Thyroid gland (tissue), 4 donors: Measurements from ENCODE around the gene NUBPL. TPM values are rescaled to one million over a fixed set of nuclear protein-coding genes. Genes with fewer than 3 reads are reported as not detected.

Experiments
- DNase-seq, 2 donors: peaks; one replicate each; pipeline ENCODE4 v3.0.0-alpha.2; 2019
- H3K27ac ChIP-seq, 3 donors: fragments of 200-600 bp; sonication (generic); 1 replicate in 2 of 3; 2 replicates in 1 of 3; pipeline ENCODE4 v1.5.1; 2016 to 2019; ENCODE audit warnings: mild to moderate bottlenecking in 1 of 3, moderate library complexity in 1 of 3
- H3K27me3 ChIP-seq: fragments of 200-600 bp; sonication (generic); one replicate; pipeline ENCODE4 v1.5.1; 2019
- H3K36me3 ChIP-seq, 2 donors: fragments of 200-600 bp; sonication (generic); one replicate each; pipeline ENCODE4 v1.5.1; 2016 to 2019
- H3K4me1 ChIP-seq, 2 donors: fragments of 200-600 bp; sonication (generic); one replicate each; pipeline ENCODE4 v1.5.1; 2017 to 2019
- H3K4me3 ChIP-seq, 3 donors: fragments of 200-600 bp; sonication (generic); replicated peaks in 1 of 3; 1 replicate in 2 of 3; 2 replicates in 1 of 3; pipeline ENCODE4 v1.5.1; 2016; ENCODE audit warnings: mild to moderate bottlenecking in 1 of 3
- H3K9me3 ChIP-seq: fragments of 200-600 bp; sonication (generic); one replicate; pipeline ENCODE4 v1.5.1; 2017
- POLR2A ChIP-seq, 2 donors: fragments of 450-650 bp; IDR thresholded peaks; one replicate each; pipeline ENCODE4 v1.6.1; 2017; ENCODE audit warnings: antibody characterized with exemption in 2 of 2, mild to moderate bottlenecking in 2 of 2, moderate library complexity in 1 of 2
- WGBS, 2 donors: methylation state at CpG; one replicate each; pipeline ENCODE4 v1.1.5; 2017; 5-methylcytosine and 5-hydroxymethylcytosine counted together
- intact Hi-C: fragments of 100-400 bp; cut with DNase I; formaldehyde crosslinking; loops from one replicate; pipeline ENCODE4 v1.15.1; 2023
- total RNA-seq, 4 donors: library from RNA; depleted of rRNA; stranded (reverse); fragments of >200 nt; gene quantifications; one replicate each; pipeline ENCODE4 v1.2.3, GENCODE V29; 2016
- TF ChIP-seq, protein P1 (sequence below), 6 experiments: fragments of 200-600 bp in 3 of 6; fragments of 450-650 bp in 3 of 6; sonication (generic) in 3 of 6; IDR thresholded peaks; one replicate each; pipeline ENCODE4 v1.5.1; 2016 to 2019; ENCODE audit warnings: antibody characterized with exemption in 6 of 6, mild to moderate bottlenecking in 2 of 6, inconsistent platforms in 1 of 6, moderate library complexity in 1 of 6

The NUBPL gene
- total RNA-seq, 4 donors from 2014 or later: 12.0 to 27.1 (median 14.2) TPM

DNA sequence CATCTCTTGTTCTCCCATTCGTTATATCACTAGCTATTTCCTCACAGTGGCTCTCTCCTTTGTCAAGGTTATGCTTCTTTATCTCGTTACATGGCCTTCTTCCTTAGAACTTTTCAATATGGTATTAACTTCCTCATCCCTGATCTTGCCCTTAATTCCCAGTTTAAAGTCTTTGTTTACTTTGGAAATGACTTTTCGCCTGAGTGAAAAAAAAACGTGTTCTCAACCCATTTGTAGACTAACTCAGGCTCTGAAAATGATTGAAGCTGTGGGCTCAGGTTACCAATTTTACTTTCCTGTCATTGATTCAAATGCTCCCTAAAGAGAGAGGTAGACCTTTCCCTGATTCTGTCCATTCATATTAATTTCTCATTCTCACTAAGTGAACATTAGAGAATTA lies 135.2 kb downstream of the NUBPL start:
- intact Hi-C loops: no loop called here
- no peaks in the 10 kb centered on the region for H3K4me1 ChIP-seq
- DNase-seq: no peak
- 55 to 62% methylated on average over 4 of the region's 4 CpGs for WGBS, 2 donors
- no peak for TF ChIP-seq POLR2A (IDR thresholded peaks at IDR 0.05)
- TF ChIP-seq, protein P1, sequence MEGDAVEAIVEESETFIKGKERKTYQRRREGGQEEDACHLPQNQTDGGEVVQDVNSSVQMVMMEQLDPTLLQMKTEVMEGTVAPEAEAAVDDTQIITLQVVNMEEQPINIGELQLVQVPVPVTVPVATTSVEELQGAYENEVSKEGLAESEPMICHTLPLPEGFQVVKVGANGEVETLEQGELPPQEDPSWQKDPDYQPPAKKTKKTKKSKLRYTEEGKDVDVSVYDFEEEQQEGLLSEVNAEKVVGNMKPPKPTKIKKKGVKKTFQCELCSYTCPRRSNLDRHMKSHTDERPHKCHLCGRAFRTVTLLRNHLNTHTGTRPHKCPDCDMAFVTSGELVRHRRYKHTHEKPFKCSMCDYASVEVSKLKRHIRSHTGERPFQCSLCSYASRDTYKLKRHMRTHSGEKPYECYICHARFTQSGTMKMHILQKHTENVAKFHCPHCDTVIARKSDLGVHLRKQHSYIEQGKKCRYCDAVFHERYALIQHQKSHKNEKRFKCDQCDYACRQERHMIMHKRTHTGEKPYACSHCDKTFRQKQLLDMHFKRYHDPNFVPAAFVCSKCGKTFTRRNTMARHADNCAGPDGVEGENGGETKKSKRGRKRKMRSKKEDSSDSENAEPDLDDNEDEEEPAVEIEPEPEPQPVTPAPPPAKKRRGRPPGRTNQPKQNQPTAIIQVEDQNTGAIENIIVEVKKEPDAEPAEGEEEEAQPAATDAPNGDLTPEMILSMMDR (IDR thresholded peaks at IDR 0.05): no peak
- H3K9me3 ChIP-seq: no peaks in the 10 kb centered on the region
- H3K36me3 ChIP-seq: no peaks in the 10 kb centered on the region
- no peaks in the 10 kb centered on the region for H3K27me3 ChIP-seq
- H3K27ac ChIP-seq: no peak overlapping the region
- no peak overlapping the region for H3K4me3 ChIP-seq

DNA sequence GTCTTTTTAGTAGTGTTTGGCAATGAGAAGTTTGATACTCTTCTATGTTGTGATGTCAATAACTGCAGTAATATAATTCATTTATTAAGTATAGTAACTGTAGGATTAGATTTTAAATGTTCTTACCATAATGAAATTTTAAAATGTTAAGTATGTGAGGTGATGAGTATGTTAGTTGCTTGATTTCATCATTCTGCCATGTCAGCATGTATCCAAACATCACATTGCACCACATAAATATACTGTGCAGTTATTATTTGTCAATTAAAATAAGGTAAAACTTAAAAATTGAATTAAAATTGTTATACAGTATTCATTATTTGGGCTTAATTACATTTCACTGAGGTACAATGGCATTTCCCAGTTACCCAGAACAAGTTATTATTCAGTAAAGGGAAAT lies 138.6 kb downstream of the NUBPL start:
- no peak overlapping the region for H3K4me3 ChIP-seq
- H3K4me1 ChIP-seq: no peaks in the 10 kb centered on the region
- intact Hi-C loops: no loop called here
- DNase-seq: no peak
- no peak for TF ChIP-seq POLR2A (IDR thresholded peaks at IDR 0.05)
- TF ChIP-seq, protein P1 (IDR thresholded peaks at IDR 0.05): no peak
- H3K27ac ChIP-seq: no peak overlapping the region
- no peaks in the 10 kb centered on the region for H3K36me3 ChIP-seq
- H3K9me3 ChIP-seq: no peaks in the 10 kb centered on the region
- no peaks in the 10 kb centered on the region for H3K27me3 ChIP-seq

DNA sequence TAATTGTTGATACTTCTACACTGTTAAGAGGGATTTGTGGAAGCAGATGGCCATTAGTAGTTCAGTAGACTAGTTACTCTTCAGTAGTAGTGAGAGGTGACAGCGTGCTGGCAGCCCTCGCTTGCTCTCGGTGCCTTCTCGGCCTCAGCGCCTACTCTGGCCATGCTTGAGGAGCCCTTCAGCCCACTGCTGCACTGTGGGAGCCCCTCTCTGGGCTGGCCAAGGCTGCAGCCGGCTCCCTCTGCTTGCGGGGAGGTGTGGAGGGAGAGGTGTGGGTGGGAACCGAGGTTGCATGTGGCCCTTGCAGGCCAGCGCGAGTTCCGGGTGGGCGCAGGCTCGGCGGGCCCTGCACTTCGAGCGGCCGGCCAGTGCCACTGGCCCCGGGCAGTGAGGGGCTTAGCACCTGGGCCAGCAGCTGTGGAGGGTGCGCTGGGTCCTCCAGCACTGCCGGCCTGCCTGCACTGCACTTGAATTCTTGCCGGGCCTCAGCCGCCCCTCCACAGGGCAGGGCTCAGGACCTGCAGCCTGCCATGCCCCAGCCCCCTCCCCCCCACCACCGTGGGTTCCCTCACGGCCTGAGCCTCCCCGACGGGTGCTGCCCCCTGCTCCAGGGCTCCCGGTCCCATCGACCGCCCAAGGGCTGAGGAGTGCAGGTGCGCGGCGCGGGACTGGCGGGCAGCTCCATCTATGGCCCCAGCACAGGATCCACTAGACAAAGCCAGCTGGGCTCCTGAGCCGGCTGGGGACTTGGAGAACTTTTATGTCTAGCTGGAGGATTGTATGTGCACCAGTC lies 139.3 kb downstream of the NUBPL start:
- intact Hi-C loops: no loop called here
- DNase-seq: no peak
- 95 to 99% methylated on average over 8 to 15 of the region's 35 CpGs for WGBS, 2 donors

DNA sequence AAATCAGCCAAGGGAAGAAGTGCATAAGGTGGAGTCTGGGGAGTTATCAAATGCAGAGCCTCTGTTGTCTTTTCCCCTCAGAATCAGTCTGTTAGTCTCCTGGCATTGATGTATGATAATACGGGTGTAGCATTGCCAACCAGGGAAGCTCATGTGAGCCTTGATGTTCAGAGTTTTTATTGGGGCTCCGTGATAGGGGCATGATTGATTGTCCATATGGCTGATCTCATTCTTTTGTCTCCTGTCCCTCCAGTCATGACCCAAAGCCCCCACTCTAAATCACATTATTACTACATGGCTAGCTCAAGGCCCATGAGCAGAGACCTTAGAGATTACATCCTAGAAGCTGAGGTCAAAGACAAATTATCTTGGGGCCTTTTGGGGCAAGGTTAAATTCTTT lies 140.9 kb downstream of the NUBPL start:
- Histone ChIP-seq H3K9me3 (no peaks in the 10 kb centered on the region), H3K27ac (no peak overlapping the region), H3K27me3 (no peaks in the 10 kb centered on the region), H3K4me1 (no peaks in the 10 kb centered on the region), H3K36me3 (peaks cover 0 to 6% of the 10 kb centered on the region in 2 donors), H3K4me3 (no peak overlapping the region)
- TF ChIP-seq, protein P1 (IDR thresholded peaks at IDR 0.05): no peak
- no peak for TF ChIP-seq POLR2A (IDR thresholded peaks at IDR 0.05)
- 93 to 96% methylated on average over 2 of the region's 2 CpGs for WGBS, 2 donors
- no peak for DNase-seq
- intact Hi-C loops: no loop called here

More for the DNA sequence above, 139.3 kb downstream of the NUBPL start:
- H3K9me3 ChIP-seq: no peaks in the 10 kb centered on the region
- no peaks in the 10 kb centered on the region for H3K4me1 ChIP-seq
- no peak overlapping the region for H3K4me3 ChIP-seq
- peaks cover 0 to 6% of the 10 kb centered on the region in 2 donors for H3K36me3 ChIP-seq
- no peaks in the 10 kb centered on the region for H3K27me3 ChIP-seq
- TF ChIP-seq, protein P1 (IDR thresholded peaks at IDR 0.05): no peak
- TF ChIP-seq POLR2A (IDR thresholded peaks at IDR 0.05): no peak
- H3K27ac ChIP-seq: no peak overlapping the region

DNA sequence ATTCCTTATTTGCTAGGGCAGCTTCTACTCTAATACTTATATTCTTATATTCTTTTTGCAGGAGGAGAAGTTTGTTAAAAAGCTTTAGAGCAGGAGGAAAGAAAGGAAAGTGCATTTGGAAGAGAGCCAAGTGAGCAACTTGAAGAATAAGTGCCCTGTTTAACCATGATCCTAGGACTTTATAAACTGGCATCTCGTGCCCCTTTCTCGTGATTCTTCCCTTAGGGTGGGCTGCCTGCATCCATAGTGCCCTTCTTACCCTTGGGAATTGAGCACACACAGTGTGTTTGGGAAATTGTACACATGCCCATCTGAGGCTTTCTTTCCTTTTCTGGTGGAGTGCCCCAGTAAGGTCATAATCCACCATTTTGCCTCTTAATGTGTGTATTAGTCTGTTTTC lies 141.9 kb downstream of the NUBPL start:
- no peak for DNase-seq
- intact Hi-C loops: no loop called here
- TF ChIP-seq POLR2A (IDR thresholded peaks at IDR 0.05): no peak
- TF ChIP-seq, protein P1 (IDR thresholded peaks at IDR 0.05): no peak
- WGBS, 2 donors: 58 to 70% methylated on average over 2 of the region's 2 CpGs
- no peaks in the 10 kb centered on the region for H3K27me3 ChIP-seq
- no peaks in the 10 kb centered on the region for H3K9me3 ChIP-seq
- H3K4me3 ChIP-seq: no peak overlapping the region
- no peaks in the 10 kb centered on the region for H3K4me1 ChIP-seq
- H3K36me3 ChIP-seq: peaks cover 0 to 6% of the 10 kb centered on the region in 2 donors
- H3K27ac ChIP-seq: no peak overlapping the region
